ENCODE data around the gene ASIC4. TPM values are rescaled to one million over a fixed set of nuclear protein-coding genes. Genes with fewer than 3 reads are reported as not detected.

Gene ASIC4
- total and polyA plus RNA-seq, 2 of the 13 experiments (the other 11 are each of a cell fraction or from before 2014, with no cell fraction given) = 0.03 TPM; not detected in 1

GRCh38 chr2:219542931-219543595, 28.8 kb downstream of the ASIC4 start (continued):
- TF ChIP-seq SRF (IDR thresholded peaks at IDR 0.05; ENCODE audit: low read depth, low read length) (no peak), TSC22D2 (CRISPR knock-in tag; IDR thresholded peaks at IDR 0.05; ENCODE audit: borderline replicate concordance) (0 out of 2 replicates have a peak, but pooled peaks have one; percentile 15), ZNF619 (CRISPR knock-in tag; IDR thresholded peaks at IDR 0.05) (0 out of 2 replicates have a peak, but pooled peaks have one; percentile 16), NKX3-1 (CRISPR knock-in tag; IDR thresholded peaks at IDR 0.05) (peak; percentile 33; the same call in 1 of the 2 replicates), ISX (CRISPR knock-in tag; conservative IDR thresholded peaks at IDR 0.05) (0 out of 2 replicates have a peak, but pooled peaks have one; percentile 18), AFF4 (CRISPR knock-in tag; IDR thresholded peaks at IDR 0.05) (no peak), STAG1 (CRISPR knock-in tag; IDR thresholded peaks at IDR 0.05) (peak; percentile 2; the same call in 1 of the 2 replicates), HNRNPL (IDR thresholded peaks at IDR 0.05; ENCODE audit: low read depth, low read length) (peak; percentile 47; the same call in 1 of the 2 replicates), CEBPG (CRISPR knock-in tag; IDR thresholded peaks at IDR 0.05) (no peak), ZNF704 (CRISPR knock-in tag; IDR thresholded peaks at IDR 0.05; ENCODE audit: borderline replicate concordance) (no peak), FOXC1 (CRISPR knock-in tag; IDR thresholded peaks at IDR 0.05; ENCODE audit: borderline replicate concordance) (peak; percentile 5; the same call in 1 of the 2 replicates), MYNN (CRISPR knock-in tag; IDR thresholded peaks at IDR 0.05; ENCODE audit: low read depth) (no peak), REST (IDR thresholded peaks at IDR 0.05; ENCODE audit: borderline replicate concordance in 1 of 2, low read depth in 1 of 2, low read length in 2 of 2) (no peak), PAX8 (CRISPR knock-in tag; IDR thresholded peaks at IDR 0.05; ENCODE audit: borderline replicate concordance) (no peak), ZFY (CRISPR knock-in tag; IDR thresholded peaks at IDR 0.05) (peak; percentile 83), HES4 (CRISPR knock-in tag; IDR thresholded peaks at IDR 0.05; ENCODE audit: borderline replicate concordance) (peak; percentile 77), HNF4G (IDR thresholded peaks at IDR 0.05; ENCODE audit: borderline replicate concordance, low read depth, low read length) (0 out of 2 replicates have a peak, but pooled peaks have one; percentile 2), HNF4G (CRISPR knock-in tag; IDR thresholded peaks at IDR 0.05; ENCODE audit: borderline replicate concordance, low read depth) (no peak), ZNF800 (CRISPR knock-in tag; IDR thresholded peaks at IDR 0.05) (peak; percentile 63; the same call in 1 of the 2 replicates)

Measured in HepG2 (cell line).